Neutrophil (primary cell): ENCODE data around the gene TENM3.

Experiments used
- H3K27ac ChIP-seq: fragments of 200-600 bp; sonication (generic); 2 replicates; pipeline ENCODE4 v1.5.1; 2016; ENCODE audit warnings: mild to moderate bottlenecking, moderate library complexity
- H3K27me3 ChIP-seq: fragments of 200-600 bp; sonication (generic); 2 replicates; pipeline ENCODE4 v1.6.0; 2016; ENCODE audit warnings: mild to moderate bottlenecking
- H3K36me3 ChIP-seq: fragments of 200-600 bp; sonication (generic); 2 replicates; pipeline ENCODE4 v1.5.1; 2017
- H3K4me1 ChIP-seq, 2 experiments: fragments of 200-600 bp in 1 of 2; sonication (generic) in 1 of 2; 1 replicate in 1 of 2; 2 replicates in 1 of 2; pipeline versions ENCODE4 v1.5.1 to v1.6.1; 2013 to 2016; ENCODE audit warnings: low read depth in 1 of 2, low read length in 1 of 2, mild to moderate bottlenecking in 1 of 2, moderate library complexity in 1 of 2; ENCODE audit not compliant: control insufficient read depth in 1 of 2, insufficient read depth in 1 of 2
- H3K4me3 ChIP-seq, 2 experiments: fragments of 200-600 bp in 1 of 2; sonication (generic) in 1 of 2; 1 replicate in 1 of 2; 2 replicates in 1 of 2; pipeline ENCODE4 v1.5.1; 2013 to 2016; ENCODE audit warnings: low read depth in 1 of 2, low read length in 1 of 2, mild to moderate bottlenecking in 1 of 2, moderate library complexity in 1 of 2
- H3K9me3 ChIP-seq: fragments of 200-600 bp; sonication (generic); 2 replicates; pipeline ENCODE4 v1.5.1; 2016
- TF ChIP-seq, protein P1 (sequence below): fragments of 200-600 bp; sonication (generic); IDR thresholded peaks from 2 replicates; pipeline ENCODE4 v1.5.1; 2016; ENCODE audit warnings: antibody characterized with exemption

The TENM3 gene

DNA sequence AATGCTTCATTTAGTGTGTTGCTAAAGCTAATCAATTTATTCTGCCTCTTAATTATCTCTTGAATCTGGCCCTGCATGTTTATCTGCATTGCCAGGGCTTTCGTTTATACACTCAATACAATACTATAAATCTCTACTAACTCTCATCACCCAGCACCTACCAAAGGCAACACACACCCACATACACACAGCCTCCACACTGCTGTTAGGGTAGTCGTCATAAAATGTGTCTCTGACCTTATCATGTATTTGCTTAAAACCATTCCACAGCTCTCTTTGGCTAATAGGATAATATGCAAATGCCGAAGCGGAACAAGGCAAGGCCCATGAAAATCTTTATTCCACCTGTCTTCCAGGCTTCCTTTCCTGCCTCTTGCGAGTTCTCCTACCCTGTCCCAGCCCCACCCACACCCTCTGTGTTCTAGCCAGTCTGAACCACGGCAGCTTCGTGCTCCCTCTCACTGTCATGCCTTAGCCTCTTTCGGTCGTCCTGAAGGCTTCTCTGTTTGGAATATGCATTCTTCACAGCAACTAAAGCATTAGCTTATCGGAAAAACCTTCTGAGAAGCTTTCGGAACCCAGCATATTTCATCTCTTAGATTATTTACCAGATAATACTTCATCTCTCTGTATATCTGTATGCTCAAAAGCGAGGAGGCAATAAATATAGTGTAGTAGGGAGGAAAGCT is 333.5 kb downstream of the TENM3 start:
- TF ChIP-seq, protein P1, sequence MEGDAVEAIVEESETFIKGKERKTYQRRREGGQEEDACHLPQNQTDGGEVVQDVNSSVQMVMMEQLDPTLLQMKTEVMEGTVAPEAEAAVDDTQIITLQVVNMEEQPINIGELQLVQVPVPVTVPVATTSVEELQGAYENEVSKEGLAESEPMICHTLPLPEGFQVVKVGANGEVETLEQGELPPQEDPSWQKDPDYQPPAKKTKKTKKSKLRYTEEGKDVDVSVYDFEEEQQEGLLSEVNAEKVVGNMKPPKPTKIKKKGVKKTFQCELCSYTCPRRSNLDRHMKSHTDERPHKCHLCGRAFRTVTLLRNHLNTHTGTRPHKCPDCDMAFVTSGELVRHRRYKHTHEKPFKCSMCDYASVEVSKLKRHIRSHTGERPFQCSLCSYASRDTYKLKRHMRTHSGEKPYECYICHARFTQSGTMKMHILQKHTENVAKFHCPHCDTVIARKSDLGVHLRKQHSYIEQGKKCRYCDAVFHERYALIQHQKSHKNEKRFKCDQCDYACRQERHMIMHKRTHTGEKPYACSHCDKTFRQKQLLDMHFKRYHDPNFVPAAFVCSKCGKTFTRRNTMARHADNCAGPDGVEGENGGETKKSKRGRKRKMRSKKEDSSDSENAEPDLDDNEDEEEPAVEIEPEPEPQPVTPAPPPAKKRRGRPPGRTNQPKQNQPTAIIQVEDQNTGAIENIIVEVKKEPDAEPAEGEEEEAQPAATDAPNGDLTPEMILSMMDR: no peak
- Histone ChIP-seq H3K4me3 (no peak overlapping the region), H3K9me3 (no peaks in the 10 kb centered on the region)

DNA sequence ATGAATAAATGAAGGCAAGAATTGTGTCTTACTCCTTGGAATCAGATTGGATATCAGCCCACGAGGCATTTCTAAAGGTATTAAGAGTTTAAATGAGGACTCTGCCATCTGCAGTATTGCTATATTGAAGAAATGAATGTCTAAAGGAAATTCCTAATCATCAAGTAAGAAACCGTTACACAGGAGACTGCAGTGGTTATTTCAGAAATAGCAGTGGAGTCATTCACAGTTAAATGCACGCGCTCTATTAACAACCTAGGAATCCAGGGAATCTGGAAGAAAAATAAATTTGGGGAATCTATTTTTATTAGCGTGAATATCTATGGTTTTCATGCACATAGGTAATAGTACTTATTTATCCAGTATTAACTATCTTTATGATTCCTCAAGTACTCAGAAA is 334.2 kb downstream of the TENM3 start:
- no peaks in the 10 kb centered on the region for H3K4me1 ChIP-seq
- TF ChIP-seq, protein P1: no peak
- no peaks in the 10 kb centered on the region for H3K27me3 ChIP-seq
- no peaks in the 10 kb centered on the region for H3K36me3 ChIP-seq
- no peak overlapping the region for H3K27ac ChIP-seq
- H3K4me3 ChIP-seq: no peak overlapping the region
- H3K9me3 ChIP-seq: no peaks in the 10 kb centered on the region

More for the DNA sequence above, 333.5 kb downstream of the TENM3 start:
- Histone ChIP-seq H3K27ac (no peak overlapping the region), H3K4me1 (no peaks in the 10 kb centered on the region), H3K36me3 (no peaks in the 10 kb centered on the region), H3K27me3 (no peaks in the 10 kb centered on the region)

DNA sequence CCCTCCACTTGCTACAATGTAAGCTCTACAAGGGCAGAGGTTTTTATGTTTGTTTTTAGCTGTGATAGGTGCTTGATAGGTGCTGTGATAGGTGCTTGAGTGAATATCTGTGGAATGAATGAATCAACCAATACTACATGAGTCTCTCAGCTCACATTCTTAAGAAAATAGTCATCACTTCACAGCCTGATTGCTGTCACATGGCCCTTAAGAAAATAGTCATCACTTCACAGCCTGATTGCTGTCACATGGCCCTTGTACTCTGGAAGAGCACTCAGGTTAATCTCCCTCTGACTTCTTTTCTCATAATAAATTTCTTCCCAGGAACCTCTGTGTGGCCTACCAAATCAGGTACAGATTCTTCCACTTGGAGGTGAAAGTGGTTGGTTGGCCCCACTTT is 335.2 kb downstream of the TENM3 start:
- TF ChIP-seq, protein P1: no peak
- Histone ChIP-seq H3K27ac (no peak overlapping the region), H3K4me3 (no peak overlapping the region), H3K9me3 (no peaks in the 10 kb centered on the region), H3K36me3 (no peaks in the 10 kb centered on the region), H3K27me3 (no peaks in the 10 kb centered on the region), H3K4me1 (no peaks in the 10 kb centered on the region)

DNA sequence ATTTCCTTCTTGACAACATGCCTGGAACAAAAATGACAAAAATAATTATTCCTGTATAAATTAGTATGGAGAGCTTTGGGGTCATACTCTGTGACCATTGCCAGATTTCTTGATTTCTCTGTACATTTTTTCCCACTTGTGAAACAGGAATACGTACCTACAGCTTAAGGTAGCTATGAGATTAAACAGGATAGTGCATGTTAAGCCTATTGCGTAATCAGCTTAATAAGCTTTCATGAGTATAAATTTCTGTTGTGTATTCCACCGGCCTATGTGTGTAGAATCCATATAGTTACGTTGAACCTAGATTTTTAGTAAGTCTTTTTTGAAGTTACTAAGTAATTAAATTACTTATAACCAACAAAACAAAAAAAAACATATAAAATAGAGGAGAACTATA is 339.0 kb downstream of the TENM3 start:
- no peaks in the 10 kb centered on the region for H3K9me3 ChIP-seq
- H3K27me3 ChIP-seq: no peaks in the 10 kb centered on the region
- no peak overlapping the region for H3K4me3 ChIP-seq
- H3K27ac ChIP-seq: no peak overlapping the region
- TF ChIP-seq, protein P1: no peak
- H3K36me3 ChIP-seq: no peaks in the 10 kb centered on the region
- H3K4me1 ChIP-seq: no peaks in the 10 kb centered on the region

DNA sequence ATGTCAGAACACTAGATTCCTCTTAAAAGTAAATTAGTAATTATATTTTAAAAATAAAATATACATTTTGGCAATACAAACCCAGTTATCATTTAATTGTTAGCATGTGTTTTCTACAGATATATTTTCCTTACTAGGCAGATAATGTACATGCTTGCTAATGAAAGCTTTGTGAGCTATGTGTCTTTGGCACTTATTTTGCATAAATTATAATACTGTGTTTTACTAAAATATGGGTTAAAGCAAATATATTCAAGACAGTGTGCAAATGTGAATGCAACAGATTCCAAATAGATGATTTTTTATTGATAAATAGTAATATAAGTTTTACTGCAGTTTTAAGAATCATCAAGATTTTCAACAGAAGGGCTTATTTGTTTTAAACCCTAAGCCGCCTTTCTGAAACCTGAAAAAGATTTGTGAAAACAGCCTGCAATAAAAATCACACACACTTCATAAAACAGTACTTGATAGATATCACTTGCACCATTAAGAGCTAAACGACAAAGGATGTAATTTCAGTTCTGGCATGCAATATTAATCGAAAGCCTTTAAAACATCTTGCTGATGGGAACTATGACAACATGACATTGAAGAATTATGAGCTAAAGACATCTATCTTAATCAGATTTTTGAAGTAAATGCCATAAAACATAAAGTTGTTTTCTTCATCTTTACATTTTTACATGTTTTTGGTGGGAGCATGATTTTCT is 340.7 kb downstream of the TENM3 start:
- no peaks in the 10 kb centered on the region for H3K4me1 ChIP-seq
- TF ChIP-seq, protein P1: no peak
- H3K27me3 ChIP-seq: no peaks in the 10 kb centered on the region
- H3K4me3 ChIP-seq: no peak overlapping the region
- no peak overlapping the region for H3K27ac ChIP-seq
- no peaks in the 10 kb centered on the region for H3K36me3 ChIP-seq
- H3K9me3 ChIP-seq: no peaks in the 10 kb centered on the region
